HepG2 (cell line): Measurements from ENCODE around the gene ALK. TPM values are rescaled to one million over a fixed set of nuclear protein-coding genes. Genes with fewer than 3 reads are reported as not detected.

ENCODE experiments used
- ATAC-seq: fragments of 200-7000 bp; cut with Tn5 transposase; 3 replicates; pipeline ENCODE4 v1.9.1; 2020; ENCODE audit warnings: mild to moderate bottlenecking, moderate library complexity
- BruUV-seq: library from RNA; stranded (reverse); fragments of 400-500 nt; replicated peaks from 2 replicates; lab custom pipeline; 2021; lab: Mats Ljungman, UMichigan
- CTCF ChIA-PET: fragments of 300-600 bp; formaldehyde crosslinking; extraction: SDS; loops from one replicate; lab custom pipeline; 2021; ENCODE audit warnings: low total read pairs, inconsistent platforms, low intra/inter-chr PET ratio; lab: Yijun Ruan, JAX
- POLR2A ChIA-PET: fragments of 350-600 bp; sonication (Branson Sonifier 250); formaldehyde crosslinking; loops from one replicate; lab custom pipeline; 2020; ENCODE audit warnings: antibody characterized with exemption, inconsistent platforms; lab: Yijun Ruan, JAX
- DNase-seq: peaks from one replicate; pipeline ENCODE4 v3.0.0-alpha.2; 2015; ENCODE audit warnings: low spot score
- FAIRE-seq: peaks from 3 replicates; lab custom pipeline; 2011; peaks lifted over from hg19 to GRCh38; lab: Jason Lieb, UNC
- H2AFZ ChIP-seq: one replicate; pipeline ENCODE4 v1.6.1; 2011; ENCODE audit warnings: low read length, inconsistent platforms
- H3K27ac ChIP-seq: fragments of 300-600 bp; 3 replicates; pipeline ENCODE4 v1.8.0; 2011; ENCODE audit warnings: mixed run types, mild to moderate bottlenecking, mixed read lengths, low read length, inconsistent platforms; ENCODE audit not compliant: insufficient read depth; ENCODE audit errors: extremely low read length
- H3K27me3 ChIP-seq, 2 experiments: fragments of 200-600 bp in 1 of 2; 2 replicates in 1 of 2; 3 replicates in 1 of 2; pipeline versions ENCODE4 v1.6.0 to v1.8.0; 2011; ENCODE audit warnings: low read length in 2 of 2, mild to moderate bottlenecking in 2 of 2, moderate library complexity in 2 of 2, inconsistent platforms in 1 of 2; ENCODE audit not compliant: insufficient read depth in 2 of 2, control insufficient read depth in 1 of 2
- H3K36me3 ChIP-seq, 2 experiments: fragments of 200-600 bp in 1 of 2; replicated peaks in 1 of 2; 2 replicates in 1 of 2; 3 replicates in 1 of 2; pipeline versions ENCODE4 v1.5.1 to v1.8.0; 2011; ENCODE audit warnings: low read length in 2 of 2, inconsistent platforms in 1 of 2; ENCODE audit not compliant: insufficient read depth in 2 of 2, control insufficient read depth in 1 of 2
- H3K4me1 ChIP-seq: 2 replicates; pipeline ENCODE4 v1.5.1; 2012; ENCODE audit warnings: low read length, inconsistent platforms; ENCODE audit not compliant: insufficient read depth
- H3K4me2 ChIP-seq: 2 replicates; pipeline ENCODE4 v1.6.0; 2011; ENCODE audit warnings: low read depth, low read length, inconsistent platforms
- H3K4me3 ChIP-seq, 3 experiments: fragments of 200-600 bp in 1 of 3; sonication (generic), shearing (Covaris generic) in 1 of 3; replicated peaks in 1 of 3; 2 replicates each; pipeline ENCODE4 v1.5.1; 2011 to 2016; ENCODE audit warnings: low read length in 3 of 3, inconsistent platforms in 2 of 3, low read depth in 2 of 3, mild to moderate bottlenecking in 2 of 3, control low read depth in 1 of 3, mixed read lengths in 1 of 3; ENCODE audit not compliant: insufficient read depth in 1 of 3
- H3K79me2 ChIP-seq: one replicate; pipeline ENCODE4 v1.6.1; 2011; ENCODE audit warnings: low read length, inconsistent platforms; ENCODE audit not compliant: insufficient read depth
- H3K9ac ChIP-seq: 2 replicates; pipeline ENCODE4 v1.6.0; 2011; ENCODE audit warnings: mild to moderate bottlenecking, low read depth, low read length, inconsistent platforms; ENCODE audit not compliant: insufficient read depth
- H3K9me3 ChIP-seq: 2 replicates; pipeline ENCODE4 v1.5.1; 2012; ENCODE audit warnings: mild to moderate bottlenecking, low read length
- H4K20me1 ChIP-seq: 2 replicates; pipeline ENCODE4 v1.6.0; 2011; ENCODE audit warnings: inconsistent platforms, mild to moderate bottlenecking, low read length, moderate library complexity; ENCODE audit not compliant: insufficient read depth
- DNMT3B ChIP-seq: conservative IDR thresholded peaks from 2 replicates; pipeline ENCODE4 v1.6.1; 2016; ENCODE audit warnings: missing biosample characterization, control low read depth
- FOXK2 ChIP-seq: fragments of 450-650 bp; IDR thresholded peaks from 2 replicates; pipeline ENCODE4 v1.6.1; 2016
- JARID2 ChIP-seq: sonication (generic); formaldehyde crosslinking; IDR thresholded peaks from 2 replicates; pipeline ENCODE4 v1.8.1; 2023; ENCODE audit warnings: missing genetic modification reagents, inconsistent platforms; ENCODE audit not compliant: insufficient replicate concordance
- MED1 ChIP-seq: sonication (generic); formaldehyde crosslinking; IDR thresholded peaks from 2 replicates; pipeline ENCODE4 v1.4.0; 2020; ENCODE audit warnings: missing genetic modification reagents
- MZF1 ChIP-seq: sonication (generic); formaldehyde crosslinking; IDR thresholded peaks from 2 replicates; pipeline ENCODE4 v1.8.1; 2023; ENCODE audit warnings: mild to moderate bottlenecking, missing genetic modification reagents, borderline replicate concordance
- ZFY ChIP-seq: sonication (generic); formaldehyde crosslinking; IDR thresholded peaks from 2 replicates; pipeline ENCODE4 v1.4.0; 2020; ENCODE audit warnings: missing genetic modification reagents
- ZSCAN12 ChIP-seq: sonication (generic); formaldehyde crosslinking; IDR thresholded peaks from 2 replicates; pipeline ENCODE4 v1.9.0; 2021; ENCODE audit warnings: mild to moderate bottlenecking, missing genetic modification reagents
- WGBS: methylation state at CpG from one replicate; pipeline ENCODE4 v1.1.6; 2017; ENCODE audit warnings: low lambda C conversion rate; 5-methylcytosine and 5-hydroxymethylcytosine counted together
- in situ Hi-C: cut with HindIII; loops from 2 replicates; pipeline ENCODE4 v1.10.0; 2017; ENCODE audit warnings: low pct_unique_long_range_greater_than_20kb; ENCODE audit not compliant: extremely low pct_ligation_motif_present
- intact Hi-C: fragments of 100-400 bp; cut with micrococcal nuclease; formaldehyde crosslinking; loops from one replicate; pipeline ENCODE4 v1.10.0; 2022; ENCODE audit not compliant: unreplicated experiment
- polyA plus RNA-seq, 8 experiments: library from polyadenylated mRNA; depleted of rRNA in 3 of 8; stranded (reverse) in 7 of 8; unstranded in 1 of 8; fragments of >200 nt; fragmentation: Illumina TruSeq in 4 of 8; extraction: Trizol in 4 of 8; gene quantifications; 2 replicates each; pipeline versions ENCODE4 v1.2.1 to v1.2.3, GENCODE V29; 2011 to 2016; ENCODE audit warnings: low read depth in 4 of 8, missing spikeins in 1 of 8, mixed read lengths in 1 of 8; ENCODE audit not compliant: insufficient read depth in 1 of 8
- total RNA-seq, 5 experiments: library from RNA; depleted of rRNA; stranded (reverse); fragments of >200 nt; fragmentation: Illumina TruSeq; extraction: Trizol; gene quantifications; 2 replicates each; pipeline ENCODE4 v1.2.3, GENCODE V29; 2016; ENCODE audit warnings: low read depth in 1 of 5
- TF ChIP-seq, protein P1 (sequence below): sonication (generic); formaldehyde crosslinking; IDR thresholded peaks from 2 replicates; pipeline ENCODE4 v1.8.0; 2022; ENCODE audit warnings: mild to moderate bottlenecking, missing genetic modification reagents, moderate library complexity

ALK gene
- total and polyA plus RNA-seq, 2 of the 13 experiments (the other 11 are each of a cell fraction or from before 2014, with no cell fraction given), result not detected

- TF ChIP-seq DNMT3B (CRISPR knock-in tag) (no peak), ZFY (CRISPR knock-in tag) (no peak)
Measured at GRCh38 chr2:29918941-29919340, 2.4 kb downstream of the ALK start (continued).

- CTCF ChIA-PET, result no interaction called here
- Histone ChIP-seq H3K9ac (no peak overlapping the region), H3K4me1 (no peaks in the 10 kb centered on the region), H3K27ac (no peak overlapping the region), H3K4me2 (no peak overlapping the region), H3K36me3 (no peaks in the 10 kb centered on the region), H2AFZ (no peak overlapping the region), H3K9me3 (no peaks in the 10 kb centered on the region), H3K79me2 (no peaks in the 10 kb centered on the region), H3K4me3 (no peak overlapping the region), H4K20me1 (no peaks in the 10 kb centered on the region), H3K27me3 (peaks cover 0 to 11% of the 10 kb centered on the region in 2 experiments; a peak in 3 of 5 replicates)
- ATAC-seq, result no peak
- no peak for DNase-seq
- in situ Hi-C loops (no loop called here), intact Hi-C loops (no loop called here)
- POLR2A ChIA-PET, result no interaction called here
- WGBS, result 15% methylated on average over 1 of the region's 1 CpG
- no peak for TF ChIP-seq ZSCAN12
- no peak for TF ChIP-seq MZF1 (CRISPR knock-in tag)
- TF ChIP-seq, protein P1, sequence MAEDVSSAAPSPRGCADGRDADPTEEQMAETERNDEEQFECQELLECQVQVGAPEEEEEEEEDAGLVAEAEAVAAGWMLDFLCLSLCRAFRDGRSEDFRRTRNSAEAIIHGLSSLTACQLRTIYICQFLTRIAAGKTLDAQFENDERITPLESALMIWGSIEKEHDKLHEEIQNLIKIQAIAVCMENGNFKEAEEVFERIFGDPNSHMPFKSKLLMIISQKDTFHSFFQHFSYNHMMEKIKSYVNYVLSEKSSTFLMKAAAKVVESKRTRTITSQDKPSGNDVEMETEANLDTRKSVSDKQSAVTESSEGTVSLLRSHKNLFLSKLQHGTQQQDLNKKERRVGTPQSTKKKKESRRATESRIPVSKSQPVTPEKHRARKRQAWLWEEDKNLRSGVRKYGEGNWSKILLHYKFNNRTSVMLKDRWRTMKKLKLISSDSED (CRISPR knock-in tag), result no peak
- no peak for TF ChIP-seq JARID2
- no peak for TF ChIP-seq MED1 (CRISPR knock-in tag)
- BruUV-seq, result no TSS peak
- FAIRE-seq, result no peak
Measured at GRCh38 chr2:29917781-29918180, 3.6 kb downstream of the ALK start.

- Histone ChIP-seq H2AFZ (no peak overlapping the region), H3K27ac (no peak overlapping the region), H3K4me1 (no peaks in the 10 kb centered on the region), H4K20me1 (no peaks in the 10 kb centered on the region), H3K79me2 (no peaks in the 10 kb centered on the region), H3K4me3 (no peak overlapping the region), H3K9ac (no peak overlapping the region), H3K36me3 (no peaks in the 10 kb centered on the region), H3K4me2 (no peak overlapping the region), H3K9me3 (no peaks in the 10 kb centered on the region), H3K27me3 (no peaks in the 10 kb centered on the region; a peak in 1 of 5 replicates)
- CTCF ChIA-PET, result no interaction called here
- BruUV-seq, result no TSS peak
- DNase-seq, result no peak
- FAIRE-seq, result no peak
- intact Hi-C loops (no loop called here), in situ Hi-C loops (no loop called here)
- TF ChIP-seq FOXK2, result no peak
- POLR2A ChIA-PET, result no interaction called here
- no peak for ATAC-seq
Measured at GRCh38 chr2:29916571-29916970, 4.8 kb downstream of the ALK start.
